ENCODE results near the gene NRL. TPM values are rescaled to one million over a fixed set of nuclear protein-coding genes. Genes with fewer than 3 reads are reported as not detected.

NRL gene
- polyA plus RNA-seq, 3 donors: 1.1 to 1.5 (median 1.3) TPM

GRCh38 chr14:24132976-24133375 is 18.2 kb upstream of the NRL start:
- peaks cover 26 to 32% of the 10 kb centered on the region in 2 donors for H3K4me1 ChIP-seq (ENCODE audit: control insufficient read depth in 1 of 2, insufficient read depth in 2 of 2, low read length in 2 of 2)
- Mint-ChIP-seq H3K27ac (no peak overlapping the region), H3K4me3 (no peak overlapping the region), H3K27me3 (ENCODE audit: low read depth in 3 of 3) (no peaks in the 10 kb centered on the region), H3K36me3 (peaks cover 19 to 31% of the 10 kb centered on the region in 2 donors), H3K4me1 (peaks cover 30% of the 10 kb centered on the region), H3K9me3 (peaks cover 0 to 1% (median 0%) of the 10 kb centered on the region in 7 donors)
- TF ChIP-seq, protein P1, sequence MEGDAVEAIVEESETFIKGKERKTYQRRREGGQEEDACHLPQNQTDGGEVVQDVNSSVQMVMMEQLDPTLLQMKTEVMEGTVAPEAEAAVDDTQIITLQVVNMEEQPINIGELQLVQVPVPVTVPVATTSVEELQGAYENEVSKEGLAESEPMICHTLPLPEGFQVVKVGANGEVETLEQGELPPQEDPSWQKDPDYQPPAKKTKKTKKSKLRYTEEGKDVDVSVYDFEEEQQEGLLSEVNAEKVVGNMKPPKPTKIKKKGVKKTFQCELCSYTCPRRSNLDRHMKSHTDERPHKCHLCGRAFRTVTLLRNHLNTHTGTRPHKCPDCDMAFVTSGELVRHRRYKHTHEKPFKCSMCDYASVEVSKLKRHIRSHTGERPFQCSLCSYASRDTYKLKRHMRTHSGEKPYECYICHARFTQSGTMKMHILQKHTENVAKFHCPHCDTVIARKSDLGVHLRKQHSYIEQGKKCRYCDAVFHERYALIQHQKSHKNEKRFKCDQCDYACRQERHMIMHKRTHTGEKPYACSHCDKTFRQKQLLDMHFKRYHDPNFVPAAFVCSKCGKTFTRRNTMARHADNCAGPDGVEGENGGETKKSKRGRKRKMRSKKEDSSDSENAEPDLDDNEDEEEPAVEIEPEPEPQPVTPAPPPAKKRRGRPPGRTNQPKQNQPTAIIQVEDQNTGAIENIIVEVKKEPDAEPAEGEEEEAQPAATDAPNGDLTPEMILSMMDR (IDR thresholded peaks at IDR 0.05): no peak
- no peak overlapping the region for H3K4me2 ChIP-seq (replicated peaks; ENCODE audit: extremely low read depth, low read length, poor library complexity, severe bottlenecking)
- H3K36me3 ChIP-seq (replicated peaks in 1 of 2; ENCODE audit: control insufficient read depth in 1 of 2, insufficient read depth in 2 of 2, low read length in 2 of 2): peaks cover 8 to 9% of the 10 kb centered on the region in 2 donors
- peaks cover 17% of the 10 kb centered on the region for H4K20me1 ChIP-seq (ENCODE audit: insufficient read depth, low read length)
- WGBS (ENCODE audit: insufficient coverage): no CpG with 5 or more reads among the region's 2 CpGs
- intact Hi-C loops (cut with micrococcal nuclease): loop anchor here in 1 of 2 donors (10.0 kb wide), 1 partner anchor 102 kb away; the partner anchor contains the start of genes GMPR2 and NEDD8
- H3K9me3 ChIP-seq (replicated peaks in 1 of 2; ENCODE audit: control insufficient read depth in 1 of 2, insufficient read depth in 1 of 2, low read length in 2 of 2): no peaks in the 10 kb centered on the region
- H3K9ac ChIP-seq (ENCODE audit: insufficient read depth, low read length, poor library complexity, severe bottlenecking): no peak overlapping the region
- no peaks in the 10 kb centered on the region for H3K27me3 ChIP-seq (ENCODE audit: control insufficient read depth in 2 of 2, insufficient read depth in 2 of 2, low read length in 2 of 2)
- no peak overlapping the region for H3K4me3 ChIP-seq (replicated peaks in 1 of 3; ENCODE audit: low read depth in 2 of 3, low read length in 3 of 3)
- H3K79me2 ChIP-seq (ENCODE audit: insufficient read depth, low read length): peaks cover 20% of the 10 kb centered on the region
- H3K27ac ChIP-seq (ENCODE audit: low read depth in 1 of 2, low read length in 2 of 2): no peak overlapping the region
- no peak overlapping the region for H2AFZ ChIP-seq (ENCODE audit: insufficient read depth, low read depth, low read length, poor library complexity, severe bottlenecking)
- no peak for DNase-seq

DNA sequence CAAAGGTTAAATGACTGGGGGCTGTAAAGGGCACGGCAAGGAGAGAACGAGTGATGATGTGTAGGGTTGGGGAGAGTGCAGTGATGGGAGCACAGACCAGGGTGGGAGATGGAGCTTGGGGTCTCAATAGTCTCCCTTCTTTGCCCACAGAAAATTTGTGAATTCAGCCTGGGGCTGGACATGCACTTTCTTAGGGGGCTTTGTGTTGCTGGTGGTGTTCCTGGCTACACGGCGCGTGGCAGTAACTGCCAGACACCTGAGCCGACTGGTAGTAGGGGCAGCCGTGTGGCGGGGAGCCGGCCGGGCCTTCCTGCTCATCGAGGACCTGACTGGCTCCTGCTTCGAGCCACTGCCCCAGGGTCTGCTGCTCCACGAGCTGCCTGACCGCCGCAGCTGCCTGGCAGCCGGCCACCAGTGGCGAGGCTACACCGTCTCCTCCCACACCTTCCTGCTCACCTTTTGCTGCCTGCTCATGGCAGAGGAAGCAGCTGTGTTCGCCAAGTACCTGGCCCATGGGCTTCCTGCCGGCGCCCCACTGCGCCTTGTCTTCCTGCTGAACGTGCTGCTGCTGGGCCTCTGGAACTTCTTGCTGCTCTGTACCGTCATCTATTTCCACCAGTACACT is 17.4 kb upstream of the NRL start:
- no peak overlapping the region for H2AFZ ChIP-seq (ENCODE audit: insufficient read depth, low read depth, low read length, poor library complexity, severe bottlenecking)
- no peak overlapping the region for H3K4me3 Mint-ChIP-seq
- no peaks in the 10 kb centered on the region for H3K27me3 Mint-ChIP-seq (ENCODE audit: low read depth in 3 of 3)
- 52% methylated on average over 24 of the region's 24 CpGs for WGBS (ENCODE audit: insufficient coverage)
- H3K36me3 Mint-ChIP-seq: peaks cover 11 to 23% of the 10 kb centered on the region in 2 donors
- H3K79me2 ChIP-seq (ENCODE audit: insufficient read depth, low read length): peaks cover 12% of the 10 kb centered on the region
- no peak overlapping the region for H3K27ac Mint-ChIP-seq
- H4K20me1 ChIP-seq (ENCODE audit: insufficient read depth, low read length): peaks cover 10% of the 10 kb centered on the region
- no peak overlapping the region for H3K4me3 ChIP-seq (replicated peaks in 1 of 3; ENCODE audit: low read depth in 2 of 3, low read length in 3 of 3)
- peaks cover 24% of the 10 kb centered on the region for H3K4me1 Mint-ChIP-seq
- no peaks in the 10 kb centered on the region for H3K9me3 ChIP-seq (replicated peaks in 1 of 2; ENCODE audit: control insufficient read depth in 1 of 2, insufficient read depth in 1 of 2, low read length in 2 of 2)
- DNase-seq: no peak
- H3K36me3 ChIP-seq (replicated peaks in 1 of 2; ENCODE audit: control insufficient read depth in 1 of 2, insufficient read depth in 2 of 2, low read length in 2 of 2): peaks cover under 1 to 1% of the 10 kb centered on the region in 2 donors
- peaks cover 19 to 23% of the 10 kb centered on the region in 2 donors for H3K4me1 ChIP-seq (ENCODE audit: control insufficient read depth in 1 of 2, insufficient read depth in 2 of 2, low read length in 2 of 2)
- H3K9ac ChIP-seq (ENCODE audit: insufficient read depth, low read length, poor library complexity, severe bottlenecking): no peak overlapping the region
- intact Hi-C loops (cut with micrococcal nuclease): loop anchor here in 1 of 2 donors (10.0 kb wide), 1 partner anchor 103 kb away; the partner anchor contains the start of genes GMPR2 and NEDD8
- no peaks in the 10 kb centered on the region for H3K27me3 ChIP-seq (ENCODE audit: control insufficient read depth in 2 of 2, insufficient read depth in 2 of 2, low read length in 2 of 2)
- H3K9me3 Mint-ChIP-seq: peaks cover 0 to 1% (median 0%) of the 10 kb centered on the region in 7 donors
- no peak overlapping the region for H3K4me2 ChIP-seq (replicated peaks; ENCODE audit: extremely low read depth, low read length, poor library complexity, severe bottlenecking)
- no peak overlapping the region for H3K27ac ChIP-seq (ENCODE audit: low read depth in 1 of 2, low read length in 2 of 2)
- TF ChIP-seq, protein P1 (IDR thresholded peaks at IDR 0.05): no peak

All from CD14-positive monocyte (primary cell).